Measurements from ENCODE around the gene ADARB2.

Gene ADARB2

DNA sequence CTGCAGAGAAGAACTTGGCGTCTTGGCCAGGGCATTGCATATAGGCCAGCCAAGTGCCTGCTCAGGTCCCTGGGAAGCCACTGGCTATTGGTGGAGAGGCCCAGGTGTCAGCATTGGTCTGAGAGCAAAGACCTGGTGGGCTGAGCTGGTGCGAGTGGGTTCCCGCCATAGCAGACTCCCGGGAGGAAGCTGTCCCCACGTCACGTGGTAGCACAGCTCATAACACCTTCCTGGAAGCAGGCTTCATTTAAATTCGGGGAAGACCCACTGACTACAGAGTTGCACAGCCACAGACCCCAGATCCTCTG, 550.7 kb downstream of the ADARB2 start:
- Histone ChIP-seq H3K27me3 (no peaks in the 10 kb centered on the region), H3K27ac (no peak overlapping the region), H3K4me1 (ENCODE audit: control insufficient read depth in 1 of 2, insufficient read depth in 1 of 2, low read depth in 1 of 2, low read length in 1 of 2) (no peaks in the 10 kb centered on the region), H3K36me3 (peaks cover 5% of the 10 kb centered on the region), H3K9me3 (no peaks in the 10 kb centered on the region), H3K4me3 (ENCODE audit: low read depth in 1 of 2, low read length in 1 of 2) (no peak overlapping the region)
- TF ChIP-seq, protein P1, sequence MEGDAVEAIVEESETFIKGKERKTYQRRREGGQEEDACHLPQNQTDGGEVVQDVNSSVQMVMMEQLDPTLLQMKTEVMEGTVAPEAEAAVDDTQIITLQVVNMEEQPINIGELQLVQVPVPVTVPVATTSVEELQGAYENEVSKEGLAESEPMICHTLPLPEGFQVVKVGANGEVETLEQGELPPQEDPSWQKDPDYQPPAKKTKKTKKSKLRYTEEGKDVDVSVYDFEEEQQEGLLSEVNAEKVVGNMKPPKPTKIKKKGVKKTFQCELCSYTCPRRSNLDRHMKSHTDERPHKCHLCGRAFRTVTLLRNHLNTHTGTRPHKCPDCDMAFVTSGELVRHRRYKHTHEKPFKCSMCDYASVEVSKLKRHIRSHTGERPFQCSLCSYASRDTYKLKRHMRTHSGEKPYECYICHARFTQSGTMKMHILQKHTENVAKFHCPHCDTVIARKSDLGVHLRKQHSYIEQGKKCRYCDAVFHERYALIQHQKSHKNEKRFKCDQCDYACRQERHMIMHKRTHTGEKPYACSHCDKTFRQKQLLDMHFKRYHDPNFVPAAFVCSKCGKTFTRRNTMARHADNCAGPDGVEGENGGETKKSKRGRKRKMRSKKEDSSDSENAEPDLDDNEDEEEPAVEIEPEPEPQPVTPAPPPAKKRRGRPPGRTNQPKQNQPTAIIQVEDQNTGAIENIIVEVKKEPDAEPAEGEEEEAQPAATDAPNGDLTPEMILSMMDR (IDR thresholded peaks at IDR 0.05) = no peak

DNA sequence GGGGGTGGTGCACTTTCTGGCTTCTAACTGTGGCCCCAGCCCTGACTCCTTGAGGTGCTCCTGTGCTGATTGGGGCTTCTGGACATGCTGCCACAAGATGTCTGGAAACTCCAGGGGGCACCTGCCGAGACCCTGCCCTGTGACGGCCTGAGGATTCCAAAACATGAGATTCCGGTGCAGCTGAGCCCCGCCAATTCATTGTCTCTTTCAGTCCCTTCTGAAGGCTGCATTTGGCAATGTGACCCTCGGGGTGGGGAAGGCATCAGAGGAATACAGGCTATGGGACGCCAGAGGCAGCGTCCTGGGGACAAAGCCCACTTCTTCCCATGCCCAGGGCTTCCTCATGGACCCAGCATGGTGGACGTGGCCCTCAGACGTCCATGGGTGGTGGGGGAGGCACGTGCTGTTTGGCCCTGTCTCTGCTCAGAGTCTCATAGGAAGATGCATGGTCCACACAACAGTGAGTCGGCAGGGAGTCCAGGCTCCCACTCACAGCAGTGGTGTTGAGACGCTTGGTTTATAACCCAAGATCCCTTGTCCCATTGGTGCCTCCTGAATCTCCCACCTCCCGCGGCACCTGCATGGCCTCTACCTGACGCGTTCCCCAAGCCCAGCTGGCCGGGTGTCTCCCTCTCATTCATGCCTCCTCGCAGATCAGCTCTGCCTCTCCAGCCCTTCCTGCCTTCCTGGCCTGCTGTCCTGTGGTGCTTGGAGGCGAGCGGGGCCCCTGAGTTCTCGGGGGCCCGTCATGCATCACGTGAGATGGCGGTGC, 551.2 kb downstream of the ADARB2 start:
- Histone ChIP-seq H3K4me1 (ENCODE audit: control insufficient read depth in 1 of 2, insufficient read depth in 1 of 2, low read depth in 1 of 2, low read length in 1 of 2) (no peaks in the 10 kb centered on the region), H3K4me3 (ENCODE audit: low read depth in 1 of 2, low read length in 1 of 2) (no peak overlapping the region), H3K9me3 (no peaks in the 10 kb centered on the region), H3K27me3 (no peaks in the 10 kb centered on the region), H3K27ac (no peak overlapping the region), H3K36me3 (peaks cover 5% of the 10 kb centered on the region)
- TF ChIP-seq, protein P1 (IDR thresholded peaks at IDR 0.05) = no peak

DNA sequence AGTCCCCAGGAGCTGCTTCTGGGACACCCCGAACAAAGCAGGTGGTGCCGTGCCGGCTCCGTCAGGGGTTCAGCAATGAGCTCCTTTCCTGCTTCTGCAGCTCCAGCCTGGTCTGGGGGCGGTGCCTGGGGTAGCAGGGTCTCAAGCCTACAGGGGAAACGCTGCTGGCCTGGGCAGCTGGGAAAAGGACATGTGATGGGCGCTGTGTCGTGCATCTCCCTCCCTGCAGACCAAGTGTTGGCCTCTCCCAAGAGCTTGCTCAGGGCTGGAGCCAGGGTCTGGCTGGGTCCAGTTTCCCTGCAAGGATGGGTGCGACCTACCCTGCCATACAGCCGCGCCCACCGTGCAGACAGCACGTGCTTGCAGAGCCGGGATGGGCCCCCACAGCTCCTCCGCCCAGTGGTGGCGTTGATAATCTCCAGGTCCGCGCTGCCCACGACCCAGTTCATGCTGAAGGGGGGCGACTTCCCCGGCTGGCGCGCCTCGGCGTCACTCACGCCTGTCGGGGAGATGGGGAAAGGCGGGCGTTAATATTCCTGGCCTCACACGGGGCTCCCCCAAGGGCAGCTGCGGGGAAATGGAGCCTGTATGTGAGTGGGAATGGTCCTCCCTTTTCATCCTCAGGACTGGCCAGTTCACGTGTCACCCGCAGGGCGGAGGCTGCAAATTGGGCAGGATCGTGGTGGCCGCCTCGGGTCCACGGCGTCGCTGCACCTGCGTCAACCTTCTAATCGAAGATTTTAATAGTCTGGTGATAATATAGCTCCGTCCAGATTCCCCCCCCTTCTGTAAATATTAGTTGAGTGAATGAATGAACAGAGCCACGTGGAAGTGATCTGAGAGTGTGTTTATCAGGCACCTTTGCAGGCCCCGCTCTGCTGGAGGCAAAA, 552.5 kb downstream of the ADARB2 start:
- no peaks in the 10 kb centered on the region for H3K27me3 ChIP-seq
- no peak overlapping the region for H3K27ac ChIP-seq
- H3K4me1 ChIP-seq (ENCODE audit: control insufficient read depth in 1 of 2, insufficient read depth in 1 of 2, low read depth in 1 of 2, low read length in 1 of 2) = no peaks in the 10 kb centered on the region
- TF ChIP-seq, protein P1 (IDR thresholded peaks at IDR 0.05) = no peak
- H3K4me3 ChIP-seq (ENCODE audit: low read depth in 1 of 2, low read length in 1 of 2) = no peak overlapping the region
- no peaks in the 10 kb centered on the region for H3K9me3 ChIP-seq
- peaks cover 5% of the 10 kb centered on the region for H3K36me3 ChIP-seq

DNA sequence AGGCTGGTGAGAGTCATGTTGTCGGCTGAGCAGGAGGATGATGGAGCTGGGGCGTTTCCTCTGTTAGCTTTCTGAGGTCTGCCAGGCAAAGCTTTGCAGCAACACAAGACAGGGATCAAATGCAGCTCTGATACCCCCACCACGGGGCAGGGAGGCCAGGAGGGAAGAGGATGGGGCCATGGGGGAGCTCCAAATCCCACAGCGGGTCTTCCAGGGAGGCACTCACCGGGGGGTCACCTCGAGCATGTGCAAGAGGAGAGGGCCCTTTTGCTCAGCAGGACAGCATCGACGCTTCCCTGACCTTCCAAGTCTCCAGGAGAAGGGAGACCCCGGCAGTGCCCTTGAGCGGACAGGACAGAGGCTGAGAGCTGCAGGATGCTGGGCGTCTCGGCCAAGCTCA, 553.6 kb downstream of the ADARB2 start:
- Histone ChIP-seq H3K27me3 (peaks cover 5% of the 10 kb centered on the region), H3K4me1 (ENCODE audit: control insufficient read depth in 1 of 2, insufficient read depth in 1 of 2, low read depth in 1 of 2, low read length in 1 of 2) (no peaks in the 10 kb centered on the region), H3K27ac (no peak overlapping the region), H3K36me3 (peaks cover 5% of the 10 kb centered on the region), H3K9me3 (no peaks in the 10 kb centered on the region), H3K4me3 (ENCODE audit: low read depth in 1 of 2, low read length in 1 of 2) (no peak overlapping the region)
- TF ChIP-seq, protein P1 (IDR thresholded peaks at IDR 0.05) = no peak

DNA sequence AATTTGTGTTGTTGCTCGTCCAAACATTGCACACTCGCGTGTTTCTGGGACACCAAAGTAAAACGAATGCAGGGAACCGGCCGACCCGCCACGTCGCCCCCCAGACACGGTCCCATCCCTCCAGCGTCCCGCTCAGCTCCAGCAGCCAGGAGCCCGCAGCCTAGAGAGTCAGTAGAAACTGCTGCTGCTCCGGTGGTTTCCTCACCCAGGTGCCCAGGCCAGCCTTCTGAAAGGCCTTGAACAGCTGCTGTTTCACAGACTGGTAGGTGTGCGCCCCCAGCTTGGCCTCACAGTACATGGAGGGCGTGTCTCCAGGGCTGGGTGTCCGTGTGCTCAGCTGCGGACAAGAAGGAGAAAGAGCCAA, 554.3 kb downstream of the ADARB2 start:
- TF ChIP-seq, protein P1 (IDR thresholded peaks at IDR 0.05) = no peak
- Histone ChIP-seq H3K27me3 (peaks cover 5% of the 10 kb centered on the region), H3K4me3 (ENCODE audit: low read depth in 1 of 2, low read length in 1 of 2) (no peak overlapping the region), H3K9me3 (no peaks in the 10 kb centered on the region), H3K36me3 (peaks cover 4% of the 10 kb centered on the region), H3K27ac (no peak overlapping the region), H3K4me1 (ENCODE audit: control insufficient read depth in 1 of 2, insufficient read depth in 1 of 2, low read depth in 1 of 2, low read length in 1 of 2) (no peaks in the 10 kb centered on the region)
